Activated T-helper 1 cell treated with anti-CD3 and anti-CD28 coated beads, Interleukin-12 subunit alpha, Interleukin-12 subunit beta, Interleukin-2, Interleukin-4 antibody, amounts not matched to agents 30 ng/mL and 10 ng/mL and 1 ng/mL, durations not matched to agents 14 hours and 24 hours and 36 hours (primary cell): ENCODE data around the gene MARCHF6. TPM values are rescaled to one million over a fixed set of nuclear protein-coding genes. Genes with fewer than 3 reads are reported as not detected.
A peak's percentile ranks its signal among the peaks of the same experiment; 100 is the strongest.
"Not testable (repeated sequence)": the region's sequence is repeated elsewhere in the genome, so short reads cannot be mapped to it uniquely, and the experiment has no call there.

ENCODE experiments used
- DNase-seq: peaks from one replicate; pipeline ENCODE4 v3.0.0; 2021; ENCODE audit warnings: low spot score
- H3K27ac Mint-ChIP-seq: one replicate; pipeline ENCODE4 v1.8.0; 2021; ENCODE audit warnings: mild to moderate bottlenecking, mixed read lengths
- H3K27me3 Mint-ChIP-seq: one replicate; pipeline ENCODE4 v1.8.0; 2022; ENCODE audit warnings: mild to moderate bottlenecking, moderate library complexity, mixed read lengths; ENCODE audit not compliant: insufficient read depth
- H3K36me3 Mint-ChIP-seq: one replicate; pipeline ENCODE4 v1.8.0; 2021; ENCODE audit warnings: low read depth, mixed read lengths
- H3K4me1 Mint-ChIP-seq: one replicate; pipeline ENCODE4 v1.8.0; 2021; ENCODE audit warnings: low read depth, mixed read lengths
- H3K4me3 Mint-ChIP-seq: one replicate; pipeline ENCODE4 v1.8.0; 2021; ENCODE audit warnings: mild to moderate bottlenecking, moderate library complexity, mixed read lengths
- H3K9me3 Mint-ChIP-seq: one replicate; pipeline ENCODE4 v1.8.0; 2021; ENCODE audit warnings: mixed read lengths
- intact Hi-C: fragments of 100-400 bp; cut with micrococcal nuclease; formaldehyde crosslinking; loops from one replicate; pipeline ENCODE4 v1.15.1; 2024
- total RNA-seq: library from RNA; stranded (reverse); gene quantifications from 2 replicates; pipeline ENCODE4 v1.2.3, GENCODE V29; 2022

The MARCHF6 gene, protein sequence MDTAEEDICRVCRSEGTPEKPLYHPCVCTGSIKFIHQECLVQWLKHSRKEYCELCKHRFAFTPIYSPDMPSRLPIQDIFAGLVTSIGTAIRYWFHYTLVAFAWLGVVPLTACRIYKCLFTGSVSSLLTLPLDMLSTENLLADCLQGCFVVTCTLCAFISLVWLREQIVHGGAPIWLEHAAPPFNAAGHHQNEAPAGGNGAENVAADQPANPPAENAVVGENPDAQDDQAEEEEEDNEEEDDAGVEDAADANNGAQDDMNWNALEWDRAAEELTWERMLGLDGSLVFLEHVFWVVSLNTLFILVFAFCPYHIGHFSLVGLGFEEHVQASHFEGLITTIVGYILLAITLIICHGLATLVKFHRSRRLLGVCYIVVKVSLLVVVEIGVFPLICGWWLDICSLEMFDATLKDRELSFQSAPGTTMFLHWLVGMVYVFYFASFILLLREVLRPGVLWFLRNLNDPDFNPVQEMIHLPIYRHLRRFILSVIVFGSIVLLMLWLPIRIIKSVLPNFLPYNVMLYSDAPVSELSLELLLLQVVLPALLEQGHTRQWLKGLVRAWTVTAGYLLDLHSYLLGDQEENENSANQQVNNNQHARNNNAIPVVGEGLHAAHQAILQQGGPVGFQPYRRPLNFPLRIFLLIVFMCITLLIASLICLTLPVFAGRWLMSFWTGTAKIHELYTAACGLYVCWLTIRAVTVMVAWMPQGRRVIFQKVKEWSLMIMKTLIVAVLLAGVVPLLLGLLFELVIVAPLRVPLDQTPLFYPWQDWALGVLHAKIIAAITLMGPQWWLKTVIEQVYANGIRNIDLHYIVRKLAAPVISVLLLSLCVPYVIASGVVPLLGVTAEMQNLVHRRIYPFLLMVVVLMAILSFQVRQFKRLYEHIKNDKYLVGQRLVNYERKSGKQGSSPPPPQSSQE
- total RNA-seq = 98.8 and 109 TPM in 2 replicates

DNA sequence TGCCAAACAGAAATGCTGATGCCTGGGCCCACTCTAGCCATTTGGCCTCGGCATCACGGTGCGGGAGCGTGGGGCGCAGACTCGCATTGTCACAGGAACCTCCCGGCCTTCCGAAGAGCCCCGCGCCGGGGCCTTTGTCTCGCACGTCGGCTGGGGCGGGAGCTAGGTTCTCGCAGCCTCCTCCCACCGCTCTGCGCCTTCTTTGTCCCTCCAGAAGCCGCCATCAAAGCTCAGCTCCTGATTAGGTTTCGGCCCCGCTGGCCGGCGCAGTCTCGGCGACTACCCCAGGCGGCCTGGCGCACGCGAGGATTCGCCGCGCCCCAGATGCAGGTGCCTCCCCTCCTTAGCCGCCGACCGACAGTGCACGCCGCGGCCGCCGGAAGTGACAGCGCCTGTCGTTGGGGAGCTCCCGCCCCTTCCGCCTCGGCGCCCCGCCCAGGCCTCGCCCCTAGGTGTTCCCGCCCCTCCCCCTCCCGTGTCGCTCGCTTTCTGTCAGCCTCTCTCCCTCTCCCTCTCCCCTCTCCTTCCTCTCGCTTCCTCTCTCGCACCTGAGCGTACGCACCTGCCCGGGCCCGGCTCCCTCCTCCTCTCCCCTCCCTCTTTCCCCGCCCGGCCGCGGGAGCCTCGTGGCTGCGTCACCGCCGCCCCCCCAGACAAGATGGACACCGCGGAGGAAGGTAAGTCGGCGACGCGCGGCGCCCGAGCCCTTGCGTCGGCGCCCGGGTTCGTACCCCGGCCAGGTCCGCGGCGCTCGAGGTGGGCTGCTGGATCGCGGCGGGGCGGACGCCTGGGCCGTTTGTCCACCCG, at the start of gene MARCHF6:
Gene MARCHF6 (plus strand): TSS at position 455 of the 807 bp plus-strand sequence. CDS start 204 bp downstream, at position 659.
- H3K9me3 Mint-ChIP-seq = no peaks in the 10 kb centered on the region
- intact Hi-C loops = loop anchor here (1.0 to 2.0 kb wide), 9 partner anchors 15 to 407 kb away; partner anchors contain the start of genes ANKRD33B, CCT5, DAP and ROPN1L
- H3K27me3 Mint-ChIP-seq = no peaks in the 10 kb centered on the region
- H3K4me1 Mint-ChIP-seq = peaks cover 48% of the 10 kb centered on the region
- H3K4me3 Mint-ChIP-seq = peak within 1 kb of the TSS; percentile 100
- DNase-seq = peak; percentile 89
- H3K27ac Mint-ChIP-seq = peak within 1 kb of the TSS; percentile 100
- H3K36me3 Mint-ChIP-seq = peaks cover 5% of the 10 kb centered on the region

DNA sequence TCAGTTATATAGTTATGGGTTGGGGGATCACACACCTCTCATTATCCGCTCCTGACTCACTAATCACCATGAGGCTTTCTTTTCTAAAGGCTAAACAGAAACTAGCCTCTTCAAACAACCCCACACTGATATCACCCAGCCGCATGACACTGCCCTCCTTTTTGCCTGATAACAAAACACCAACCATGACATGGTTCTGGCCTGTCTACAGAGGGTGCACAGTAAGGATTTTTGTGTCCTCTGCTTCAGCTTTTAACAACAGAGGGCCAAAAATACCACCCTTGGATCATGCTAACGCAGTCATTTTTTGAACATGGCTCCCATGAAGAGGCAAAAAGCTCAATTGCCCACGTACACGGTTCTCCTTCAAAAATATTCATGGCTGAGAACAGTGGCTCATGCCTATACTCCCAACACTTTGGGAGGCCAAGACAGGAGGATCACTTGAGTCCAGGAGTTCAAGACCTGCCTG, 49.8 kb upstream of the MARCHF6 start:
- H3K4me3 Mint-ChIP-seq = no peak overlapping the region
- H3K27me3 Mint-ChIP-seq = peaks cover 39% of the 10 kb centered on the region
- no peak for DNase-seq

DNA sequence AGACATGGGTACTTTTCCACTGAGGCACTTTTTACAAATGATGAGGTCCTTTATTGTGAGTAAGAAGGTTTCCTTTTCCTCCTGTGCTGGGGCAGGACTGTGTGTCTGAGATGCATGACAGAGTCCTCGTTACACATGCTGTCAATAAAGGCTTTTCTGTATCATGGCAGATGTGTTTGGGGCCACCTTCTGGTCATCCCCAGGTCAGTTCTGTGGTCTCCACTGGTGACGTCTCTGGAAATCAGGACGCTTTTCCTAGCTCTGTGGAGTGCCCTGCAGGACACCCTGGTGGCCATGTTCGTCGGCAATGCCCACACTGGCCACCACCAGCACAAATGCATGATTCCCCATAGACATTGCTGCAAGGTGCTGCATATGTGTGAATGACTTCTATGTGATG, 48.6 kb upstream of the MARCHF6 start:
- intact Hi-C loops = no loop called here
- peaks cover 9% of the 10 kb centered on the region for H3K4me1 Mint-ChIP-seq

More for the DNA sequence above, 49.8 kb upstream of the MARCHF6 start:
- peaks cover 3% of the 10 kb centered on the region for H3K36me3 Mint-ChIP-seq
- H3K27ac Mint-ChIP-seq = no peak overlapping the region
- no peaks in the 10 kb centered on the region for H3K9me3 Mint-ChIP-seq
- intact Hi-C loops = no loop called here
- peaks cover 9% of the 10 kb centered on the region for H3K4me1 Mint-ChIP-seq

DNA sequence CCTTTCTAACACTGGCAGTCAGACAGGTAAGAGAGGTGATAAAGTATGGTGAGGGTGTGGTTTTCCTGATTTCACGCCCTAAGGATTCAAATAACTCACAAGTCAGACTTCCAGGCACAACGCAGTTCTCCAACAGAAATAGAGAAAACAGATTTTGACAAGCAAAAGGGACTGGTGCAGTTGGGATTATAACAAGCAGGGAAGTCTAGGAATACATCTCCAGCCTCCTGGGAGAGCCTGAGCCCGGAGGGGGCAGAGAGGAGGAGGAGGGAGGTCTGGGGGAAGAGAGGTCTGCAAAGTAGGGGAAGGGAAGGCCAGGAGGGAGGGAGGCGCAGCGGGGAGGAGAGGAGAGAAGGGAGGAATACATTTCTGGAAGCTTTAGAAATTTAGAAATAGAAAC, 47.4 kb upstream of the MARCHF6 start:
- Mint-ChIP-seq H3K27ac (no peak overlapping the region), H3K4me3 (no peak overlapping the region), H3K9me3 (no peaks in the 10 kb centered on the region), H3K4me1 (peaks cover 9% of the 10 kb centered on the region), H3K27me3 (peaks cover 39% of the 10 kb centered on the region), H3K36me3 (peaks cover 3% of the 10 kb centered on the region)
- no peak for DNase-seq
- intact Hi-C loops = no loop called here

More for the DNA sequence above, 48.6 kb upstream of the MARCHF6 start:
- no peak overlapping the region for H3K4me3 Mint-ChIP-seq
- DNase-seq = no peak
- H3K27ac Mint-ChIP-seq = no peak overlapping the region
- peaks cover 39% of the 10 kb centered on the region for H3K27me3 Mint-ChIP-seq
- H3K9me3 Mint-ChIP-seq = no peaks in the 10 kb centered on the region
- peaks cover 3% of the 10 kb centered on the region for H3K36me3 Mint-ChIP-seq

DNA sequence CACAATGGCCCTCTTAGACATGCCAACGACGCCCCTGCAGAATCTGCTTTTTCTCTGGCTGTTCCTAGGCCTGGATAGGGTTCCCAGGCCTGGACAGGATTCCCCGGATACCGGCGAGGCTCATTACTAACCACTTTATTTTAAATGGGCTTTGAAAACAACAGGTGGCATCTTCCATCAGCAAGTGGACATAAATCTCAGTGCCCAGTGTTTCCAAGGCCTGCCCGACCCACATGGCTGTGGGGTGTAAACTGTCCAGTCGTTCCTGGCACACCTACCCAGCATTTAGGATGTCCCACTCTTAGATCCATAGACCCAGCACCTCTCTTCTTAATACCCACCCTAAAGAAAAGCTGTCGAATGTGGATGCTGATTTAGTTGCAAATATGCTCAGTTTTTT, 46.7 kb upstream of the MARCHF6 start:
- no peak overlapping the region for H3K27ac Mint-ChIP-seq
- H3K4me1 Mint-ChIP-seq = peaks cover 9% of the 10 kb centered on the region
- no peaks in the 10 kb centered on the region for H3K9me3 Mint-ChIP-seq
- H3K36me3 Mint-ChIP-seq = peaks cover 3% of the 10 kb centered on the region
- H3K27me3 Mint-ChIP-seq = peaks cover 39% of the 10 kb centered on the region
- peak overlapping the region; percentile 85 for H3K4me3 Mint-ChIP-seq
- intact Hi-C loops = no loop called here
- DNase-seq = no peak

DNA sequence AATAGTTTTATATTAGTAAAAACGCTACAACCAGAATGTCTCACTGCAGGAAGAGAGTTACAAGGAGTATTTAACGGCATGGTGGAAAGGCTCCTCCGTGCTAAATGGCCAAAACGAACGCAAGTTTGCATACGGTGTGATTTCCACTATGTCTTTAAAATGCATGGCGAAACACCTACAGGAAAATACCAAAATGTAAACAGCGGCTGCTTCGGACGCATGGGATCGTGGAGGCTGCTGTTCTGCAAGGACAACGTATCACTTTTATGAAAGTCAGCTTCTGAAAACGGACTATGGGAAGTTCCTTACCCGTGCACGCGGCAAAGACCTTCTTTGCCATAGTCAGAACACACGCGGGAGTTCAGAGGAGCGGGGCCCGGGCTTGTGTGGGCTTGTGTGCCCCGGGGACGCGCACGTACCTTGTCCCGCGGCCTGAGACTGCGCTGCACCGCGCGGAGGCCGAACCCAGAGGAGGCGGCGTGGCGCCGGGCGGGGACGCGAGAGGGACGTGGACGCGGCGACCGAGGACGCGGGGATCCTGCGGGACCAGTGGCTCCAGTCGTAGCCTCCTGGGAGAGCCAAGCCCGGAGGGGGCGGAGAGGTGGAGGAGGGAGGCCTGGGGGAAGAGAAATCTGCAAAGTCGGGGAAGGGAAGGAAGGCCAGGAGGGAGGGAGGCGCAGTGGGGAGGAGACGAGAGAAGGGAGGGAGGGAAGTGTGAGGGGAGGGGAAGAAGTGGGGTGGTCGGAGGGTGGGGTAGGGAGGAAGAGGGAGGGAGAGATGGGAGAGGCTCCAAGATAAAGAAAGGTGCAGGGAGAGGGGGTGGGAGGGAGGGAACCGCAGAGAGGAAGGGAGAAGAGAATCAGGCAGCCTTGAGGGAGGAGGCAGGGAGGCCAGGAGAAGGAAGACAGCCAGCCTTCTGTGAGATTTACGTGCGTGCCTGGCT, 46.0 kb upstream of the MARCHF6 start, which contains the start of gene CMBL:
Gene CMBL (minus strand): TSS at position 697 of the 943 bp plus-strand sequence. CDS start 17,140 bp downstream, outside the sequence.
- peaks cover 3% of the 10 kb centered on the region for H3K36me3 Mint-ChIP-seq
- DNase-seq = no peak
- intact Hi-C loops = no loop called here
- H3K4me3 Mint-ChIP-seq = peak within 1 kb of the TSS; percentile 85
- H3K4me1 Mint-ChIP-seq = peaks cover 9% of the 10 kb centered on the region
- no peaks in the 10 kb centered on the region for H3K9me3 Mint-ChIP-seq
- peaks cover 39% of the 10 kb centered on the region for H3K27me3 Mint-ChIP-seq
- H3K27ac Mint-ChIP-seq = no peak within 1 kb of the TSS

DNA sequence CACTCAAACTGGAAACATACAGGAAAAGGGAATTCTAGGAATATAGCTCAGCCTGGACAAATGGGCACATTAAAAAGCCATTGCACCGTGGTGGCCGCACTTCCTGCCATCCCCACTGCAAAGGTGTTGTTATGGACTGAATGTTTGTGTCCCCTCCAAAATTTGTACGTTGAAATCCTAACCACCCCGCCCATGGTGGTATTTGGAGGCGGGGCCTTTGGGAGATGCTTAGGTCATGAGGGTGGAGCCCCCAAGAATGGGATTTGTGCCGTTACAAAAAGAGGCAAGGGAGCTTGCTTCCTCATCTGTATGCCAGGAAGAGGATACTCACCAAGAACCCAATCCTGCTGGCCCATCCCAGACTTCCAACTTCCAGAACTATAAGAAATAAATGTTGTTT, 44.7 kb upstream of the MARCHF6 start:
- intact Hi-C loops = no loop called here

DNA sequence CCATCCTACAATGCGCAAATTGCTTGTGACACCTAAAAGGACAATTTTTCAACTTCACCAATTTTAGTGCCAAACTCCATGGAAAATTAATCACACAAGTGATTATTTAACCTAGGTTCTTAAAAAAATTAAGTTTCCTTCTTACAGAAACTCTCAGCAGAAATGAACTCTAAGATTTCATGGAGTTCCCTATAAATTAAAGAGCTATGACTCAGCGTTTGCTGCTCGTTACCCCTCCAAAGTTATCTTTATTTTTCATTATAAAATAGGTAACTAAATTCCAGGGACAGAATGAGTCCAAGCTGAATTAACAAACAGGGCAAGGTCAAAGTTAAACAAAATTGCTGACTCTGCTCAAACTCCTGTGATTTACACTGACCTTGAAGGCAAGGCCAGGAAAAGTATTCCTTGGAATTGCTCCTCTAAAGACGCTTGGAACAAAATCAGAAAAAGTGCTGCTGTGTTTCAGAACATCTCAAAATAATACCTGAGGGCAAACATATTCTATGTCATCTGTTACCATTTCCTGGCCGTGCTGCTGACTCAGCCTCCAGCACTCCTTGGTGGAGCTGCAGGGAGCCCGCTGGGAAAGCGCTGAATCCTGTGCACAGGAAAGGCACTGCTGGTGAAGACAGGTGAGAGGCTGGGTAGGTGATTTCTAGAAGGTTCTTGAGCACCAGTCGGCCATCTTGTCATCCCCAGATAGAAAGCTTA, 43.3 kb upstream of the MARCHF6 start:
- peaks cover 28% of the 10 kb centered on the region for H3K27me3 Mint-ChIP-seq
- no peak overlapping the region for H3K4me3 Mint-ChIP-seq
- DNase-seq = no peak
- no peaks in the 10 kb centered on the region for H3K9me3 Mint-ChIP-seq
- intact Hi-C loops = no loop called here
- peaks cover 9% of the 10 kb centered on the region for H3K4me1 Mint-ChIP-seq
- peaks cover 3% of the 10 kb centered on the region for H3K36me3 Mint-ChIP-seq
- H3K27ac Mint-ChIP-seq = no peak overlapping the region

More for the DNA sequence above, 44.7 kb upstream of the MARCHF6 start:
- Mint-ChIP-seq H3K27ac (no peak overlapping the region), H3K27me3 (peaks cover 36% of the 10 kb centered on the region), H3K4me3 (peak overlapping the region; percentile 30), H3K4me1 (peaks cover 9% of the 10 kb centered on the region), H3K36me3 (peaks cover 3% of the 10 kb centered on the region), H3K9me3 (no peaks in the 10 kb centered on the region)
- DNase-seq = no peak

DNA sequence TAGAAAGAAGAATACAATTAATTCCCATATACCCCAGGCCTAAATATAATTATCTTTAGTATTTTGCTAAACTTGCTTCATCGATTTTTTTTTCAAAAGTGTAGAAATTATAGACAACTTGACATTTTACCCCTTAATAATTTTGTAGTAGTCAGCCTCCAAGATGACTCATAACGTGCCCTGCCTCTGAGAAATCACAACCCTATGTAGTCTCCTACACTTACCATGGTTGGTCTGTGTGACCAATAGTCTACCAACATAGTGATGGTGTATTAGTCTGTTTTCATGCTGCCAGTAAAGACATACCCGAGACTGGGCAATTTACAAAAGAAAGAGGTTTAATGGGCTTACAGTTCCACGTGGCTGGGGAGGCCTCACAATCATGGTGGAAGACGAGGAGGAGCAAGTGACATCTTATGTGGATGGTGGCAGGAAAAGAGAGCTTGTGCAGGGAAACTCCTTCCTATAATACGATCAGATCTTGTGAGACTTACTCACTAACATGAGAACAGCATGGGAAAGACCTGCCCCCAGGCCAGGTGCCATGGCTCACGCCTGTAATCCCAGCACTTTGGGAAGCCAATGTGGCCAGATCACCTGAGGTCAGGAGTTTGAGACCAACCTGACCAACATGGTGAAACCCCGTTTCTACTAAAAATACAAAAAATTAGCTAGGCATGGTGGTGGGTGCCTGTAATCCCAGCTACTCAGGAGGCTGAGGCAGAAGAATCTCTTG, 42.5 kb upstream of the MARCHF6 start:
- DNase-seq = not testable (repeated sequence)

DNA sequence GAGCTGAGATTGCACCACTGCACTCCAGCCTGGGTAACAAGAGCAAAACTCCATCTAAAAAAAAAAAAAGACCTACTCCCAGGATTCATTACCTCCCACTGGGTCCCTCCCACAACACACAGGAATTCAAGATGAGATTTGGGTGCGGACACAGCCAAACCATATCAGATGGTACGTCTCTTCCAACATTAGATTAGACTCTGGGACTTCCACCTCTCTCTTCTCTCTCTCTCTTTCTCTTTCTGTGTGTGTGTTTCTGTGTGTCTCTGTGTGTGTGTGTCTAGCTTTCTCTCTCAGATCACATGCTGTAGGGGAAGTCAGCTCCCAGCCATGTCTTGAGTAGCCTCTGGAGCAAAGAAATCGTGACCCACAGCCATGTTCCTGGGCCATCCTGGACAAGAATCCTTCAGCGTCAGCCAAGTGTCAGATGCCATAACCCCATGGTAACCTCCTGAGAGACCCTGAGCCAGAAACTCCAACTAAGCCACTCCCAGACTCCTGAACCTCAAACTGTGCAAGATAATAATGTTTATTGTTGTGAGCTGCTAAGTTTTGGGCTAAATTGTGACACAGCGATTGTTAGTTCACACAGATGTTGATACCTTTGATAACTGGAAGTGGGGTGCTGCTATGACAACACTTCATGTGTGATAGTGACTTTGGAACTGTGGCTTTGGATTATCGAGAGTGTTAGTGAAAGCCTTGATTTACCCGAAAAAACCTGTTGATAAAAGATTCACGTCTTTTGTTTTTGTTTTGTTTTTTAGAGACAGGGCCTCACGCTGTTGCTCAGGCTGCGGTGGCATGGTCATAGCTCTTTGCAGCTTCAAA, 41.7 kb upstream of the MARCHF6 start:
- Mint-ChIP-seq H3K27ac (no peak overlapping the region), H3K4me1 (peaks cover 7% of the 10 kb centered on the region), H3K27me3 (peaks cover 17% of the 10 kb centered on the region), H3K36me3 (peaks cover 3% of the 10 kb centered on the region), H3K9me3 (no peaks in the 10 kb centered on the region), H3K4me3 (no peak overlapping the region)
- DNase-seq = no peak
- intact Hi-C loops = no loop called here

More for the DNA sequence above, 42.5 kb upstream of the MARCHF6 start:
- H3K4me3 Mint-ChIP-seq, H3K27ac Mint-ChIP-seq, H3K9me3 Mint-ChIP-seq, H3K4me1 Mint-ChIP-seq, H3K36me3 Mint-ChIP-seq, intact Hi-C loops: not testable (repeated sequence)
- H3K27me3 Mint-ChIP-seq = peaks cover 25% of the 10 kb centered on the region
